HepG2 (cell line): ENCODE data around the gene GALR1. TPM values are rescaled to one million over a fixed set of nuclear protein-coding genes. Genes with fewer than 3 reads are reported as not detected.

Experiments
- ATAC-seq: fragments of 200-7000 bp; cut with Tn5 transposase; 3 replicates; pipeline ENCODE4 v1.9.1; 2020; ENCODE audit warnings: mild to moderate bottlenecking, moderate library complexity
- BruUV-seq: library from RNA; stranded (reverse); fragments of 400-500 nt; replicated peaks from 2 replicates; lab custom pipeline; 2021; lab: Mats Ljungman, UMichigan
- CTCF ChIA-PET: fragments of 300-600 bp; formaldehyde crosslinking; extraction: SDS; loops from one replicate; lab custom pipeline; 2021; ENCODE audit warnings: low total read pairs, inconsistent platforms, low intra/inter-chr PET ratio; lab: Yijun Ruan, JAX
- POLR2A ChIA-PET: fragments of 350-600 bp; sonication (Branson Sonifier 250); formaldehyde crosslinking; loops from one replicate; lab custom pipeline; 2020; ENCODE audit warnings: antibody characterized with exemption, inconsistent platforms; lab: Yijun Ruan, JAX
- DNase-seq: peaks from one replicate; pipeline ENCODE4 v3.0.0-alpha.2; 2015; ENCODE audit warnings: low spot score
- FAIRE-seq: peaks from 3 replicates; lab custom pipeline; 2011; peaks lifted over from hg19 to GRCh38; lab: Jason Lieb, UNC
- H2AFZ ChIP-seq: one replicate; pipeline ENCODE4 v1.6.1; 2011; ENCODE audit warnings: low read length, inconsistent platforms
- H3K27ac ChIP-seq: fragments of 300-600 bp; 3 replicates; pipeline ENCODE4 v1.8.0; 2011; ENCODE audit warnings: mixed run types, mild to moderate bottlenecking, mixed read lengths, low read length, inconsistent platforms; ENCODE audit not compliant: insufficient read depth; ENCODE audit errors: extremely low read length
- H3K27me3 ChIP-seq, 2 experiments: fragments of 200-600 bp in 1 of 2; 2 replicates in 1 of 2; 3 replicates in 1 of 2; pipeline versions ENCODE4 v1.6.0 to v1.8.0; 2011; ENCODE audit warnings: low read length in 2 of 2, mild to moderate bottlenecking in 2 of 2, moderate library complexity in 2 of 2, inconsistent platforms in 1 of 2; ENCODE audit not compliant: insufficient read depth in 2 of 2, control insufficient read depth in 1 of 2
- H3K36me3 ChIP-seq, 2 experiments: fragments of 200-600 bp in 1 of 2; replicated peaks in 1 of 2; 2 replicates in 1 of 2; 3 replicates in 1 of 2; pipeline versions ENCODE4 v1.5.1 to v1.8.0; 2011; ENCODE audit warnings: low read length in 2 of 2, inconsistent platforms in 1 of 2; ENCODE audit not compliant: insufficient read depth in 2 of 2, control insufficient read depth in 1 of 2
- H3K4me1 ChIP-seq: 2 replicates; pipeline ENCODE4 v1.5.1; 2012; ENCODE audit warnings: low read length, inconsistent platforms; ENCODE audit not compliant: insufficient read depth
- H3K4me2 ChIP-seq: 2 replicates; pipeline ENCODE4 v1.6.0; 2011; ENCODE audit warnings: low read depth, low read length, inconsistent platforms
- H3K4me3 ChIP-seq, 3 experiments: fragments of 200-600 bp in 1 of 3; sonication (generic), shearing (Covaris generic) in 1 of 3; replicated peaks in 1 of 3; 2 replicates each; pipeline ENCODE4 v1.5.1; 2011 to 2016; ENCODE audit warnings: low read length in 3 of 3, inconsistent platforms in 2 of 3, low read depth in 2 of 3, mild to moderate bottlenecking in 2 of 3, control low read depth in 1 of 3, mixed read lengths in 1 of 3; ENCODE audit not compliant: insufficient read depth in 1 of 3
- H3K79me2 ChIP-seq: one replicate; pipeline ENCODE4 v1.6.1; 2011; ENCODE audit warnings: low read length, inconsistent platforms; ENCODE audit not compliant: insufficient read depth
- H3K9ac ChIP-seq: 2 replicates; pipeline ENCODE4 v1.6.0; 2011; ENCODE audit warnings: mild to moderate bottlenecking, low read depth, low read length, inconsistent platforms; ENCODE audit not compliant: insufficient read depth
- H3K9me3 ChIP-seq: 2 replicates; pipeline ENCODE4 v1.5.1; 2012; ENCODE audit warnings: mild to moderate bottlenecking, low read length
- H4K20me1 ChIP-seq: 2 replicates; pipeline ENCODE4 v1.6.0; 2011; ENCODE audit warnings: inconsistent platforms, mild to moderate bottlenecking, low read length, moderate library complexity; ENCODE audit not compliant: insufficient read depth
- CBX2 ChIP-seq, 2 experiments: fragments of 200-600 bp in 1 of 2; sonication (generic); formaldehyde crosslinking in 1 of 2; IDR thresholded peaks; 2 replicates each; pipeline versions ENCODE4 v1.7.0 to v1.8.1; 2018 to 2022; ENCODE audit warnings: low read depth in 2 of 2, low read length in 1 of 2, mild to moderate bottlenecking in 1 of 2, missing genetic modification reagents in 1 of 2
- CREM ChIP-seq, 2 experiments: sonication (generic) in 1 of 2; formaldehyde crosslinking in 1 of 2; IDR thresholded peaks; 2 replicates each; pipeline versions ENCODE4 v1.4.0 to v1.6.1; 2016 to 2020; ENCODE audit warnings: antibody characterized with exemption in 1 of 2, mild to moderate bottlenecking in 1 of 2, missing genetic modification reagents in 1 of 2
- HNRNPH1 ChIP-seq: fragments of 200-400 bp; formaldehyde crosslinking; optimal IDR thresholded peaks from 2 replicates; pipeline ENCODE3; 2017; ENCODE audit warnings: mild to moderate bottlenecking, low read depth, low read length
- KLF13 ChIP-seq: sonication (generic); formaldehyde crosslinking; IDR thresholded peaks from 2 replicates; pipeline ENCODE4 v1.4.0; 2020; ENCODE audit warnings: mild to moderate bottlenecking, missing genetic modification reagents
- MED8 ChIP-seq: sonication (generic); formaldehyde crosslinking; IDR thresholded peaks from 2 replicates; pipeline ENCODE4 v1.8.1; 2023; ENCODE audit warnings: mild to moderate bottlenecking, missing genetic modification reagents; ENCODE audit not compliant: insufficient replicate concordance
- MTERF4 ChIP-seq: sonication (generic); formaldehyde crosslinking; IDR thresholded peaks from 2 replicates; pipeline ENCODE4 v1.8.0; 2023; ENCODE audit warnings: mild to moderate bottlenecking, missing genetic modification reagents
- MXD4 ChIP-seq: IDR thresholded peaks from 2 replicates; pipeline ENCODE4 v1.6.1; 2016; ENCODE audit warnings: mild to moderate bottlenecking, missing biosample characterization, missing genetic modification reagents
- NKX3-1 ChIP-seq: sonication (generic); formaldehyde crosslinking; IDR thresholded peaks from 2 replicates; pipeline ENCODE4 v1.5.0; 2020; ENCODE audit warnings: missing genetic modification reagents
- PBX3 ChIP-seq: sonication (generic); formaldehyde crosslinking; IDR thresholded peaks from 2 replicates; pipeline ENCODE4 v1.8.1; 2023; ENCODE audit warnings: missing genetic modification reagents, inconsistent platforms, borderline replicate concordance
- PRDM10 ChIP-seq: sonication (generic); formaldehyde crosslinking; IDR thresholded peaks from 2 replicates; pipeline ENCODE4 v1.4.0; 2020; ENCODE audit warnings: low read depth, missing genetic modification reagents
- SMARCE1 ChIP-seq: fragments of 450-650 bp; IDR thresholded peaks from 2 replicates; pipeline ENCODE4 v1.6.1; 2017; ENCODE audit warnings: borderline replicate concordance
- TEAD3 ChIP-seq: optimal IDR thresholded peaks from 2 replicates; pipeline ENCODE3; 2016; ENCODE audit warnings: borderline replicate concordance
- U2AF2 ChIP-seq: fragments of 200-400 bp; formaldehyde crosslinking; IDR thresholded peaks from 2 replicates; pipeline ENCODE4 v1.6.1; 2017; ENCODE audit warnings: low read depth, mild to moderate bottlenecking, low read length
- ZBTB3 ChIP-seq: sonication (generic); formaldehyde crosslinking; IDR thresholded peaks from 2 replicates; pipeline ENCODE4 v1.4.0; 2020; ENCODE audit warnings: low read depth, mild to moderate bottlenecking, moderate library complexity, missing genetic modification reagents, borderline replicate concordance
- ZNF362 ChIP-seq: sonication (generic); formaldehyde crosslinking; IDR thresholded peaks from 2 replicates; pipeline ENCODE4 v1.4.0; 2020; ENCODE audit warnings: missing genetic modification reagents, mild to moderate bottlenecking, borderline replicate concordance
- ZSCAN30 ChIP-seq: sonication (generic); formaldehyde crosslinking; IDR thresholded peaks from 2 replicates; pipeline ENCODE4 v1.5.0; 2020; ENCODE audit warnings: mild to moderate bottlenecking, missing genetic modification reagents
- WGBS: methylation state at CpG from one replicate; pipeline ENCODE4 v1.1.6; 2017; ENCODE audit warnings: low lambda C conversion rate; 5-methylcytosine and 5-hydroxymethylcytosine counted together
- in situ Hi-C: cut with HindIII; loops from 2 replicates; pipeline ENCODE4 v1.10.0; 2017; ENCODE audit warnings: low pct_unique_long_range_greater_than_20kb; ENCODE audit not compliant: extremely low pct_ligation_motif_present
- intact Hi-C: fragments of 100-400 bp; cut with micrococcal nuclease; formaldehyde crosslinking; loops from one replicate; pipeline ENCODE4 v1.10.0; 2022; ENCODE audit not compliant: unreplicated experiment
- polyA plus RNA-seq, 8 experiments: library from polyadenylated mRNA; depleted of rRNA in 3 of 8; stranded (reverse) in 7 of 8; unstranded in 1 of 8; fragments of >200 nt; fragmentation: Illumina TruSeq in 4 of 8; extraction: Trizol in 4 of 8; gene quantifications; 2 replicates each; pipeline versions ENCODE4 v1.2.1 to v1.2.3, GENCODE V29; 2011 to 2016; ENCODE audit warnings: low read depth in 4 of 8, missing spikeins in 1 of 8, mixed read lengths in 1 of 8; ENCODE audit not compliant: insufficient read depth in 1 of 8
- total RNA-seq, 5 experiments: library from RNA; depleted of rRNA; stranded (reverse); fragments of >200 nt; fragmentation: Illumina TruSeq; extraction: Trizol; gene quantifications; 2 replicates each; pipeline ENCODE4 v1.2.3, GENCODE V29; 2016; ENCODE audit warnings: low read depth in 1 of 5

GALR1 gene
- total and polyA plus RNA-seq, 2 of the 13 experiments (the other 11 are each of a cell fraction or from before 2014, with no cell fraction given), result not detected

GRCh38 chr18:77314952-77315351, 65.3 kb downstream of the GALR1 start:
- 55% methylated on average over 10 of the region's 10 CpGs for WGBS
- no peak for TF ChIP-seq MXD4
- TF ChIP-seq ZSCAN30 (CRISPR knock-in tag), result no peak
- TF ChIP-seq TEAD3 (CRISPR knock-in tag), result no peak
- TF ChIP-seq MTERF4 (CRISPR knock-in tag), result no peak
- no peak for TF ChIP-seq SMARCE1
- TF ChIP-seq PRDM10 (CRISPR knock-in tag), result no peak
- TF ChIP-seq CREM (IDR thresholded peaks at IDR 0.05), result no peak
- TF ChIP-seq CREM (CRISPR knock-in tag; IDR thresholded peaks at IDR 0.05), result no peak
- no peak for TF ChIP-seq KLF13 (CRISPR knock-in tag)
- TF ChIP-seq MED8 (CRISPR knock-in tag), result no peak
- TF ChIP-seq ZNF362 (CRISPR knock-in tag), result no peak
- TF ChIP-seq NKX3-1 (CRISPR knock-in tag), result no peak
- no peak for TF ChIP-seq CBX2 (IDR thresholded peaks at IDR 0.05; ENCODE audit: low read depth, low read length)
- no peak for TF ChIP-seq CBX2 (CRISPR knock-in tag; IDR thresholded peaks at IDR 0.05; ENCODE audit: low read depth)
- no peak for TF ChIP-seq HNRNPH1
- TF ChIP-seq U2AF2, result no peak
- no peak for TF ChIP-seq PBX3 (CRISPR knock-in tag)
- TF ChIP-seq ZBTB3 (CRISPR knock-in tag), result no peak
- Histone ChIP-seq H3K27ac (no peak overlapping the region), H3K9me3 (no peaks in the 10 kb centered on the region), H3K4me3 (no peak overlapping the region), H4K20me1 (no peaks in the 10 kb centered on the region), H3K9ac (no peak overlapping the region), H3K36me3 (no peaks in the 10 kb centered on the region), H2AFZ (no peak overlapping the region), H3K4me2 (no peak overlapping the region), H3K79me2 (no peaks in the 10 kb centered on the region), H3K27me3 (0 out of 5 replicates have a peak, but pooled peaks cover 0 to under 1% of the 10 kb centered on the region in 2 experiments), H3K4me1 (no peaks in the 10 kb centered on the region)
- intact Hi-C loops, result no loop called here
- in situ Hi-C loops, result no loop called here
- ChIA-PET POLR2A (no interaction called here), CTCF (no interaction called here)
- no peak for DNase-seq
- FAIRE-seq, result no peak
- ATAC-seq, result no peak
- no TSS peak for BruUV-seq
